Astrocyte of the spinal cord (primary cell): ENCODE data around the gene FUOM.

ENCODE experiments used
- DNase-seq: peaks from one replicate; pipeline ENCODE4 v3.0.0; 2011; ENCODE audit warnings: low read depth, low spot score
- H3K4me3 ChIP-seq: 2 replicates; pipeline ENCODE4 v1.5.1; 2011; ENCODE audit warnings: low read depth, mild to moderate bottlenecking, low read length, moderate library complexity
- in situ Hi-C: cut with HindIII; loops from 2 replicates; pipeline ENCODE4 v1.10.0; 2017; ENCODE audit warnings: low sequenced_read_pairs
- TF ChIP-seq, protein P1 (sequence below): IDR thresholded peaks from 2 replicates; pipeline ENCODE4 v1.5.1; 2012; ENCODE audit warnings: low read depth, mild to moderate bottlenecking, low read length, inconsistent platforms

Gene FUOM

DNA sequence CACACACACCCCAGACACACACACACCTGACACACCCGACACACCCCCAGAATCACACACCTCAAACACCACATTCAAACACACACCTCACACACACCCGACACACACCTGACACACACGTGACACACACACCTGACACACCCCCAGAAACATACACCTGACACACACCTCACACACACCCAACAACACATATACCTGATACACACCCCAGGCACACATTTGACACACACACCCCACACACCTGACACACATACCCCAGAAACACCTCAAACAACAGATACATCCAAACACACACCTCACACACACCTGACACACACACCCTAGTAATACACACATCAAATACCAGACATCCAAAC, 20.5 kb downstream of the FUOM start:
- H3K4me3 ChIP-seq, result no peak overlapping the region
- DNase-seq, result no peak
- TF ChIP-seq, protein P1, sequence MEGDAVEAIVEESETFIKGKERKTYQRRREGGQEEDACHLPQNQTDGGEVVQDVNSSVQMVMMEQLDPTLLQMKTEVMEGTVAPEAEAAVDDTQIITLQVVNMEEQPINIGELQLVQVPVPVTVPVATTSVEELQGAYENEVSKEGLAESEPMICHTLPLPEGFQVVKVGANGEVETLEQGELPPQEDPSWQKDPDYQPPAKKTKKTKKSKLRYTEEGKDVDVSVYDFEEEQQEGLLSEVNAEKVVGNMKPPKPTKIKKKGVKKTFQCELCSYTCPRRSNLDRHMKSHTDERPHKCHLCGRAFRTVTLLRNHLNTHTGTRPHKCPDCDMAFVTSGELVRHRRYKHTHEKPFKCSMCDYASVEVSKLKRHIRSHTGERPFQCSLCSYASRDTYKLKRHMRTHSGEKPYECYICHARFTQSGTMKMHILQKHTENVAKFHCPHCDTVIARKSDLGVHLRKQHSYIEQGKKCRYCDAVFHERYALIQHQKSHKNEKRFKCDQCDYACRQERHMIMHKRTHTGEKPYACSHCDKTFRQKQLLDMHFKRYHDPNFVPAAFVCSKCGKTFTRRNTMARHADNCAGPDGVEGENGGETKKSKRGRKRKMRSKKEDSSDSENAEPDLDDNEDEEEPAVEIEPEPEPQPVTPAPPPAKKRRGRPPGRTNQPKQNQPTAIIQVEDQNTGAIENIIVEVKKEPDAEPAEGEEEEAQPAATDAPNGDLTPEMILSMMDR, result no peak
- in situ Hi-C loops, result no loop called here

DNA sequence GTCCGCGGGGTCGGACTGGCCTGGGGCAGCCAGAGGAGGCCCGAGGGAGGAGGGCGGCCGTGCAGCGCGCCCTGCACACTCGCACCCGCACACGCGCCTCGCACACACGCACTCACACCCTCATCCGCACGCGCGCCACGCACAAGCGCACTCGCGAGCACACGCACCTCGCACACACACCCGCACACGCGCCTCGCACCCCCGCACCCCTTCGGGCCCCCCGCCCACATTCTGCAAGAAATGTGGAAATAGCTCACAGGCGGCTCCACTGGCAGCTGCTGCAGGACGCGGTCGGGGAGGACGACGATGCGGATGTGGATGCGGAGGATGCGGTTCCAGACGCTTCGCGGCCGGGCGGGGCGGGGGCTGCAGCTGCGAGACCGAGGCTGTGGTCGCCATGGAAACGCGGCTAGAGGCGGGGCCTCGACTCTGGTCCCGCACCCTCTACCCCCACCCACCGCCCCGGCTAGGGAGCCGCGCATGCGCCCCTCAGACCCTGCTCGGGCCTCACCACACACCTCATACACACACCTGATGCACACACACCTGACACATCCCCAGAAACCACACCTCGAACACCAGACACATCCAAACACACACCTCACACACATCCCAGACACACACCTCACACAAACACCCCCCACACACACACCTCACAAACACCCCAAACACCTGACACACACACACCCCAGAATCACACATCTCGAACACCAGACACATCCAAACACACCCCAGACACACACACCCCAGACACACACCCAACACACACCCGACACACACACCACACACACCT, 21.0 kb downstream of the FUOM start, which contains the start of gene CALY:
Gene CALY (minus strand): TSS at position 320 of the 793 bp plus-strand sequence. CDS start 7,907 bp downstream, outside the sequence.
- in situ Hi-C loops, result no loop called here
- no peak within 1 kb of the TSS for H3K4me3 ChIP-seq
- no peak for DNase-seq
- TF ChIP-seq, protein P1, result no peak

DNA sequence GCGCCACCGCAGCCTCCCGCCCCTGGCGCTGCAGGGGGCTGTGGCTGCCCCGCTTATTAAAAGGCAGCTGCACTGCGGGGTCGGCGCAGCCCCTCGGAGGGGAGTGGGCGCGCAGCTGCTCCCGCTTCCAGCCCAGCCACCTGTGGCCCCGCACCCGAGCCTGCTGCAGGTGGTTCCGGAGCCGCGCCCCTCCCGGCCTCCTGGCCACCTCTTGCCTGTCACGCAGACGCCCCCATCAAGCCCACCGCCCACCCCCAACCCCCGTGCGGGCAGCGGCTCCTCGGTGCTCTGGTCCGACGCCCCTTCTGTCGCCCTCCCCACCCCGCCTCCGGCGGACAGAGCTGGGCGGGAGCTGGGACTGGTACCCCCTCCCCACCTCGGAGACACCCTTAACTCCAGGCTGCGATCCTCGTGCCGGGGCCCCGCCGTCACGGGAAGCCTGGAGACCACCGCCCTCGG, 21.7 kb downstream of the FUOM start:
- TF ChIP-seq, protein P1, result no peak
- no peak for DNase-seq
- no peak overlapping the region for H3K4me3 ChIP-seq
- in situ Hi-C loops, result no loop called here

DNA sequence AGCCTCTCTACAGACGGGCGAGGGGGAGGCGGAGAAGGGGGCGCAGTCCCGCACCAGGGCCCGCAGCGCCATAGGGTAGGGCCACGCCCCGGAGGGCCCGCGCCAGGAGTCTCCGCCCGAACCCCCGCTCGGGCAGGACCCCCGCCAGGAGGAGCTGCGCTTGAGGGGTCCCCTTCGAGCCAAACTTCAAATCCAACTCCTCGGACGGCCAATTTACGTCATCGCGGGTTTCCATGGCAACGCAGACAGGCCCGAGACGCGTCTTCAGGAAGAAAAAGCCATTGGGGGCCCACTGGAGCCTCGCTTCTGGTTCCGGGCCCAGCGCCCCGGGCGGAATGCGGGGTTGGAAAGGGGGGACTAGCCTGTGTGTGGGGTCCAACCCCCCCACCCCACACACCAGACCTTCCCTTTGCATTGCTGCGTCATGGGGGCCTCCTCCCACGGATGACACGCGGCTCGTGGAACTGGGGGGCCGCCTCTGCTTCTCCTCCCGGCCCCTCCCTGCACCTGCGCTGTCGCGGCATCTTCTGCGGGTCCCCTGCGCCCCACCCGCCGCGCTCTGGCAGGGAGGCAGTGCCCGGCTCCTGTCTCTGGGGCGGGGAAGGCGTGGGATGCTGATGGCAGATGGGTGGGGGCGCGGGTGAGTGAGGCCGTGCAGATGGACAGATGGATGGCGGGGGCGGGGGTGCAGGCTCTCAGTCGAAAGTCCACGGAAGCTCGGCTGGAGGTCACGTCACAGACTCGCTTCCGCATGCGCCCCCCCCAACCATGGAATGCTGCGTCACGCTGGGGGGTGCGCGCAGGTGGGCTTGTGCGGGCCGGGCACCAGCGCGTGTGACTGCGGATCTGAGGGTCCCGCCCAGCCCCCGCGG, 22.3 kb downstream of the FUOM start:
- DNase-seq, result peak; percentile 55
- in situ Hi-C loops, result no loop called here
- peak overlapping the region; percentile 28 for H3K4me3 ChIP-seq
- TF ChIP-seq, protein P1, result no peak

DNA sequence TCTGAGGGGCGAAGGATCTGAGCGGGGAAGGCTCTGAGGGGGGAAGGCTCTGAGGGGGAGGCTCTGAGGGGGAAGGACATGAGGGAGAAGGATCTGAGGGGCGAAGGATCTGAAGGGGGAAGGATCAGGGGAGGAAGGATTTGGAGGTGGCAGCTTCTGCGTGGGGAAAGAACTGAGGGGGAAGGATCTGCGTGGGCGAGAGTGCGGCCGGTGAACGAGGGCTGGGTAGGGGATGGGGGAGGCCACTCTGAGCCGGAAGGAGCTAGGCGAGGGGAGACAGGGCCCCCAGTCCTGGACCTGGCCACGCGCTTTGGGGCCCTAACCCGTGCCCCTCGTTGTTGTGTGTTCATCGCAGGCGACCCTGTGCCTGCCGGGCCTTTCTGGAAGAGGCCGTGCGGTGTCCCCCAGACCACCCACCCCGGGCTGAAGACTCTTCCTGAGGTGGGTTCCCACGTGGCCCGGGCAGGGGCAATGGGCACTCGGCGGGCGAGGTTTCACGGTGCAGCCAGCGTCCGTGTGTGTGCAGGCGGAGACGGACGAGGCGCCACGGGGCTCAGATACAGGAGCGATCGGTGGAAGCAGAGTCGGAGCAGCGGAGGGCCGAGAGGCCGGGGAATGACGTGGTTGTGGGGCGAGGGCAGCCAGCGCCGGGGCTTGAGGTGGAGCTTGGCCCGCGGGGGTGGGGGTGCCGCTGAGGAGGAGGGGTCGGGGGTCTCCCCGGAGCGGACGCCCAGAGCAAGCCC, 23.1 kb downstream of the FUOM start:
- in situ Hi-C loops, result no loop called here
- DNase-seq, result no peak
- TF ChIP-seq, protein P1, result no peak
- H3K4me3 ChIP-seq, result peak overlapping the region; percentile 28
